ENCODE measurements around the gene CXCR3. TPM values are rescaled to one million over a fixed set of nuclear protein-coding genes. Genes with fewer than 3 reads are reported as not detected.
"Not testable (repeated sequence)": the region's sequence is repeated elsewhere in the genome, so short reads cannot be mapped to it uniquely, and the experiment has no call there.

CXCR3 gene
- total RNA-seq, 1 donor from 2014 or later, result not detected

GRCh38 chrX:71578253-71579135 is 39.8 kb downstream of the CXCR3 start, which contains the start of gene GCNA:
TSS of gene GCNA (plus strand) at chrX:71578437. CDS start at chrX:71580822, 2,385 bp downstream.
- H3K36me3 Mint-ChIP-seq (ENCODE audit: unreplicated experiment), result no peaks in the 10 kb centered on the region
- H3K27ac Mint-ChIP-seq (ENCODE audit: unreplicated experiment), result no peak within 1 kb of the TSS
- H3K4me1 Mint-ChIP-seq (ENCODE audit: low read depth, unreplicated experiment), result no peaks in the 10 kb centered on the region
- no peaks in the 10 kb centered on the region for H3K27me3 Mint-ChIP-seq (ENCODE audit: unreplicated experiment)
- H3K4me3 Mint-ChIP-seq (ENCODE audit: unreplicated experiment), result no peak within 1 kb of the TSS
- no peak for DNase-seq
- no peak for TF ChIP-seq CTCF (IDR thresholded peaks at IDR 0.05; ENCODE audit: partially characterized antibody, unreplicated experiment)
- peaks cover 2% of the 10 kb centered on the region for H3K9me3 Mint-ChIP-seq (ENCODE audit: unreplicated experiment)

GRCh38 chrX:71577682-71578081 is 40.6 kb downstream of the CXCR3 start:
- no peaks in the 10 kb centered on the region for H3K4me1 Mint-ChIP-seq (ENCODE audit: low read depth, unreplicated experiment)
- H3K27ac Mint-ChIP-seq (ENCODE audit: unreplicated experiment), result no peak overlapping the region
- no peak overlapping the region for H3K4me3 Mint-ChIP-seq (ENCODE audit: unreplicated experiment)
- no peak for DNase-seq
- no peak for TF ChIP-seq CTCF (IDR thresholded peaks at IDR 0.05; ENCODE audit: partially characterized antibody, unreplicated experiment)
- H3K9me3 Mint-ChIP-seq (ENCODE audit: unreplicated experiment), result peaks cover 2% of the 10 kb centered on the region
- no peaks in the 10 kb centered on the region for H3K36me3 Mint-ChIP-seq (ENCODE audit: unreplicated experiment)
- H3K27me3 Mint-ChIP-seq (ENCODE audit: unreplicated experiment), result no peaks in the 10 kb centered on the region

- Mint-ChIP-seq H3K9me3 (ENCODE audit: unreplicated experiment) (peaks cover 1% of the 10 kb centered on the region), H3K4me3 (ENCODE audit: unreplicated experiment) (no peak overlapping the region), H3K27ac (ENCODE audit: unreplicated experiment) (no peak overlapping the region), H3K27me3 (ENCODE audit: unreplicated experiment) (no peaks in the 10 kb centered on the region), H3K36me3 (ENCODE audit: unreplicated experiment) (no peaks in the 10 kb centered on the region), H3K4me1 (ENCODE audit: low read depth, unreplicated experiment) (no peaks in the 10 kb centered on the region)
- TF ChIP-seq CTCF (IDR thresholded peaks at IDR 0.05; ENCODE audit: partially characterized antibody, unreplicated experiment), result no peak
- DNase-seq, result no peak
These were observed 44.7 kb downstream of the CXCR3 start for GRCh38 chrX:71573590-71573989.

- not testable (repeated sequence) for H3K4me3 Mint-ChIP-seq (ENCODE audit: unreplicated experiment); H3K27ac Mint-ChIP-seq (ENCODE audit: unreplicated experiment); DNase-seq; H3K36me3 Mint-ChIP-seq (ENCODE audit: unreplicated experiment); H3K9me3 Mint-ChIP-seq (ENCODE audit: unreplicated experiment); H3K27me3 Mint-ChIP-seq (ENCODE audit: unreplicated experiment); H3K4me1 Mint-ChIP-seq (ENCODE audit: low read depth, unreplicated experiment)
These were observed 46.9 kb downstream of the CXCR3 start for GRCh38 chrX:71571390-71571789.

Other genes starting within 250 kb of the CXCR3 start
- gene OGT, start 85.4 kb downstream of the CXCR3 start, total RNA-seq (ENCODE audit: unreplicated experiment), result 185 TPM
- gene GCNA, start 40.1 kb downstream of the CXCR3 start, total RNA-seq (ENCODE audit: unreplicated experiment), result 2.5 TPM
- not detected for gene CXorf49, start 99.8 kb upstream of the CXCR3 start, total RNA-seq (ENCODE audit: unreplicated experiment)
- gene CXorf49B, start 144.8 kb upstream of the CXCR3 start, total RNA-seq (ENCODE audit: unreplicated experiment), result not detected

Data from glutamatergic neuron (in vitro differentiated cells).